OCI-M2 (cell line): ENCODE results near the gene GABRB1.

ENCODE experiments used
- DNase-seq: peaks from one replicate; lab custom pipeline; 2025; ENCODE audit not compliant: unreplicated experiment; lab: John Stamatoyannopoulos, UW

Gene GABRB1

GRCh38 chr4:47463235-47463956 lies 432.0 kb downstream of the GABRB1 start, which contains the start of gene COMMD8:
Gene COMMD8, minus strand, starts transcription at chr4:47463702. Its CDS starts 51 bp downstream, at chr4:47463651.
- DNase-seq = peak; percentile 5

GRCh38 chr4:47465004-47465403 lies 433.6 kb downstream of the GABRB1 start:
- DNase-seq = no peak

- DNase-seq = no peak
Observed at GRCh38 chr4:47466056-47466785, 434.9 kb downstream of the GABRB1 start.

- no peak for DNase-seq
Observed at GRCh38 chr4:47468706-47469365, 437.5 kb downstream of the GABRB1 start.

GRCh38 chr4:47469951-47470350 lies 438.6 kb downstream of the GABRB1 start:
- no peak for DNase-seq

GRCh38 chr4:47471064-47471463 lies 439.7 kb downstream of the GABRB1 start:
- no peak for DNase-seq

- no peak for DNase-seq
Observed at GRCh38 chr4:47471591-47471990, 440.2 kb downstream of the GABRB1 start.

- DNase-seq = no peak
Observed at GRCh38 chr4:47473141-47473750, 441.9 kb downstream of the GABRB1 start.

- no peak for DNase-seq
Observed at GRCh38 chr4:47474799-47475198, 443.4 kb downstream of the GABRB1 start.

GRCh38 chr4:47475411-47475810 lies 444.0 kb downstream of the GABRB1 start:
- DNase-seq = no peak
